GM13976 (cell line): ENCODE results near the gene NOXA1.

Source experiments
- DNase-seq: peaks from one replicate; pipeline ENCODE4 v3.0.0; 2012; ENCODE audit warnings: low spot score
- CTCF ChIP-seq: IDR thresholded peaks from 2 replicates; pipeline ENCODE4 v1.5.1; 2012; ENCODE audit warnings: borderline replicate concordance, mild to moderate bottlenecking; ENCODE audit not compliant: insufficient read depth; ENCODE audit errors: extremely low read depth, missing control alignments, control extremely low read depth
- in situ Hi-C: fragments of 300-500 bp; cut with MboI; formaldehyde crosslinking; loops from one replicate; pipeline ENCODE4 v1.12.0; 2022; ENCODE audit warnings: low sequenced_read_pairs, mixed read lengths, inconsistent platforms; ENCODE audit not compliant: unreplicated experiment

NOXA1 gene

GRCh38 chr9:137482094-137482781 is 59.0 kb downstream of the NOXA1 start:
- in situ Hi-C loops = no loop called here
- no peak for DNase-seq
- TF ChIP-seq CTCF = no peak
